Measurements from ENCODE around the gene AEBP2.

The AEBP2 gene

GRCh38 chr12:19528750-19529149 lies 89.5 kb downstream of the AEBP2 start:
- Mint-ChIP-seq H3K4me1 (no peaks in the 10 kb centered on the region), H3K9me3 (no peaks in the 10 kb centered on the region), H3K27me3 (ENCODE audit: low read depth, poor library complexity) (peaks cover 4% of the 10 kb centered on the region), H3K27ac (peak overlapping the region; percentile 55), H3K36me3 (ENCODE audit: low read depth) (no peaks in the 10 kb centered on the region), H3K4me3 (no peak overlapping the region)
- no peak for DNase-seq
- no peak for TF ChIP-seq CTCF (IDR thresholded peaks at IDR 0.05)

GRCh38 chr12:19529951-19530636 lies 90.8 kb downstream of the AEBP2 start:
- no peak for DNase-seq
- Mint-ChIP-seq H3K27me3 (ENCODE audit: low read depth, poor library complexity) (no peaks in the 10 kb centered on the region), H3K4me1 (no peaks in the 10 kb centered on the region), H3K9me3 (peaks cover 6% of the 10 kb centered on the region), H3K4me3 (no peak overlapping the region), H3K36me3 (ENCODE audit: low read depth) (peaks cover 3% of the 10 kb centered on the region), H3K27ac (peak overlapping the region; percentile 6)
- no peak for TF ChIP-seq CTCF (IDR thresholded peaks at IDR 0.05)

GRCh38 chr12:19530637-19531023 lies 91.3 kb downstream of the AEBP2 start:
- Mint-ChIP-seq H3K4me1 (no peaks in the 10 kb centered on the region), H3K27me3 (ENCODE audit: low read depth, poor library complexity) (no peaks in the 10 kb centered on the region), H3K9me3 (peaks cover 11% of the 10 kb centered on the region), H3K4me3 (no peak overlapping the region), H3K27ac (no peak overlapping the region), H3K36me3 (ENCODE audit: low read depth) (peaks cover 8% of the 10 kb centered on the region)
- TF ChIP-seq CTCF (IDR thresholded peaks at IDR 0.05) = no peak
- no peak for DNase-seq

GRCh38 chr12:19533567-19533966 lies 94.3 kb downstream of the AEBP2 start:
- Mint-ChIP-seq H3K4me3 (no peak overlapping the region), H3K4me1 (no peaks in the 10 kb centered on the region), H3K9me3 (peaks cover 15% of the 10 kb centered on the region), H3K27ac (no peak overlapping the region), H3K36me3 (ENCODE audit: low read depth) (peaks cover 13% of the 10 kb centered on the region), H3K27me3 (ENCODE audit: low read depth, poor library complexity) (no peaks in the 10 kb centered on the region)
- TF ChIP-seq CTCF (IDR thresholded peaks at IDR 0.05) = no peak
- no peak for DNase-seq

GRCh38 chr12:19539071-19539470 lies 99.8 kb downstream of the AEBP2 start:
- H3K36me3 Mint-ChIP-seq (ENCODE audit: low read depth) = peaks cover 13% of the 10 kb centered on the region
- no peaks in the 10 kb centered on the region for H3K4me1 Mint-ChIP-seq
- no peak overlapping the region for H3K27ac Mint-ChIP-seq
- H3K4me3 Mint-ChIP-seq = no peak overlapping the region
- DNase-seq = no peak
- no peak for TF ChIP-seq CTCF (IDR thresholded peaks at IDR 0.05)
- peaks cover 15% of the 10 kb centered on the region for H3K9me3 Mint-ChIP-seq
- H3K27me3 Mint-ChIP-seq (ENCODE audit: low read depth, poor library complexity) = no peaks in the 10 kb centered on the region

GRCh38 chr12:19539836-19540235 lies 100.5 kb downstream of the AEBP2 start:
- Mint-ChIP-seq H3K4me1 (no peaks in the 10 kb centered on the region), H3K27ac (no peak overlapping the region), H3K4me3 (no peak overlapping the region), H3K36me3 (ENCODE audit: low read depth) (peaks cover 13% of the 10 kb centered on the region), H3K27me3 (ENCODE audit: low read depth, poor library complexity) (no peaks in the 10 kb centered on the region), H3K9me3 (peaks cover 11% of the 10 kb centered on the region)
- TF ChIP-seq CTCF (IDR thresholded peaks at IDR 0.05) = no peak
- DNase-seq = no peak

All from nephron progenitor cell (in vitro differentiated cells).